Ishikawa (cell line): ENCODE results near the gene GID8.

ENCODE experiments used
- CREB1 ChIP-seq: IDR thresholded peaks from 2 replicates; pipeline ENCODE4 v1.6.1; 2012; ENCODE audit warnings: low read depth
- FOXM1 ChIP-seq: IDR thresholded peaks from 2 replicates; pipeline ENCODE4 v1.6.1; 2012; ENCODE audit warnings: low read depth, borderline replicate concordance
- RAD21 ChIP-seq: IDR thresholded peaks from 2 replicates; pipeline ENCODE4 v1.6.1; 2012; ENCODE audit warnings: low read depth
- TCF12 ChIP-seq: IDR thresholded peaks from 2 replicates; pipeline ENCODE4 v1.6.1; 2012; ENCODE audit warnings: low read depth
- USF1 ChIP-seq: IDR thresholded peaks from 2 replicates; pipeline ENCODE4 v1.6.1; 2012
- YY1 ChIP-seq: IDR thresholded peaks from 2 replicates; pipeline ENCODE4 v1.6.1; 2012; ENCODE audit warnings: low read depth

- TF ChIP-seq FOXM1 (no peak), USF1 (no peak), RAD21 (no peak), CREB1 (no peak), TCF12 (no peak), YY1 (no peak)
Measured at GRCh38 chr20:62994869-62995281, 56.9 kb downstream of the GID8 start.
